ENCODE results near the gene RGS2. TPM values are rescaled to one million over a fixed set of nuclear protein-coding genes. Genes with fewer than 3 reads are reported as not detected.

RGS2 gene
- total RNA-seq, 4 donors from 2014 or later = 24.5 to 54.1 (median 29.0) TPM

DNA sequence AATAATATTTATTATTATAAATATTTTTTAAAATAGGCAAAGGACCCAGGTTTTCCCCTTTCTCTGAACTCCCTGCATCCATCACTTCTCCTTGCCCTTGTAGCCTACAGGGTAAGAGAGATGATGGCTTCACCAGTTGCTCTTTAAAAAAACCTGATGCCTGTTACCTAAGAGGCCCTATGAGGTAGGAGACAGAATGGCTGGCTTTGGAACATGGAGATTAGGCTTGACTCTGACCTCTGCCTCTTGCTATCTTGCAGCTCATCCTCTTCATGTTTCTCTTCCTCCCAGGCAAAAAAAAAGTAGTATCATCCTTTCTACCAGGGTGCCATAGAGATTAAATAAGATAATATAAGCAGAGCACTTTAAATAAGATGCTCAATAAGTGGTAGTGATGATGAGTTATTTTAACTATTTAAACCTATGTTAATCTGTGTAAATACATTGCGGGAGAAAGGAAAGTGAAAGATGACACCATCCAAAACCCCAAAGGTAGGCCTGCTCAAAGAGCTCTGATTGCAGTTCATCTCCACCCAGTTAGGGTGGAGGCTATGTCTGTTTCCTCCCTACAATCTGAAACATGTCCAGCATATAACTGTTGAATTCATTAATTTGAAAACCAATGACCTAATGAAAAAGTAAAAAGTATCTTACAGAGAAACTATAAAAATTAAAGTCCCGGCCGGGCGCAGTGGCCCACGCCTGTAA, 51.8 kb downstream of the RGS2 start:
- no peak overlapping the region for H3K4me3 ChIP-seq (ENCODE audit: low read depth, poor library complexity, severe bottlenecking)
- intact Hi-C loops (cut with DNase I; ENCODE audit: low total_unique reads) = no loop called here
- no peak for TF ChIP-seq POLR2A (IDR thresholded peaks at IDR 0.05)
- TF ChIP-seq, protein P1, sequence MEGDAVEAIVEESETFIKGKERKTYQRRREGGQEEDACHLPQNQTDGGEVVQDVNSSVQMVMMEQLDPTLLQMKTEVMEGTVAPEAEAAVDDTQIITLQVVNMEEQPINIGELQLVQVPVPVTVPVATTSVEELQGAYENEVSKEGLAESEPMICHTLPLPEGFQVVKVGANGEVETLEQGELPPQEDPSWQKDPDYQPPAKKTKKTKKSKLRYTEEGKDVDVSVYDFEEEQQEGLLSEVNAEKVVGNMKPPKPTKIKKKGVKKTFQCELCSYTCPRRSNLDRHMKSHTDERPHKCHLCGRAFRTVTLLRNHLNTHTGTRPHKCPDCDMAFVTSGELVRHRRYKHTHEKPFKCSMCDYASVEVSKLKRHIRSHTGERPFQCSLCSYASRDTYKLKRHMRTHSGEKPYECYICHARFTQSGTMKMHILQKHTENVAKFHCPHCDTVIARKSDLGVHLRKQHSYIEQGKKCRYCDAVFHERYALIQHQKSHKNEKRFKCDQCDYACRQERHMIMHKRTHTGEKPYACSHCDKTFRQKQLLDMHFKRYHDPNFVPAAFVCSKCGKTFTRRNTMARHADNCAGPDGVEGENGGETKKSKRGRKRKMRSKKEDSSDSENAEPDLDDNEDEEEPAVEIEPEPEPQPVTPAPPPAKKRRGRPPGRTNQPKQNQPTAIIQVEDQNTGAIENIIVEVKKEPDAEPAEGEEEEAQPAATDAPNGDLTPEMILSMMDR (IDR thresholded peaks at IDR 0.05) = no peak
- no peak for DNase-seq (ENCODE audit: low spot score in 2 of 2)
- WGBS, 2 donors = 77 to 89% methylated on average over 5 of the region's 5 CpGs

DNA sequence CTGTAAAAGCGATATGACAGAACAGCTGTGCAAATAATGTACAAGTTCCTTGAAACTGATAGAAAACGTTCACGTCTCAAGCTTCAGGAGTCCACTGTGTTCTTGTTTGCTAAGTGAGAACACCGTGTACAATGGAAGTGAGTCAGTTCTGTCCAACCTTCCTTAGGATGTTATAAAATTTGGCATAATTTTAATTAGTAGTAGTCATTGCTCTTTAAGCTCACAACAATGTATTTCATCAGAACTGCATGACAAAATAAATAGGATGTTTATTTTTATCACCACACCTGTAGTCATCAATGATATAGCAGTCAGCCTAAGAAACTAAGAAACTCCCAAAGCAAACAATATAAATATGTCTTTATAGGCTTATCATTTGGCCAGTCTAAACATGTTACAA, 53.0 kb downstream of the RGS2 start:
- no peak for DNase-seq (ENCODE audit: low spot score in 2 of 2)
- intact Hi-C loops (cut with DNase I; ENCODE audit: low total_unique reads) = no loop called here
- 60 to 75% methylated on average over 4 of the region's 4 CpGs for WGBS, 2 donors
- no peak overlapping the region for H3K4me3 ChIP-seq (ENCODE audit: low read depth, poor library complexity, severe bottlenecking)
- no peak for TF ChIP-seq POLR2A (IDR thresholded peaks at IDR 0.05)
- TF ChIP-seq, protein P1 (IDR thresholded peaks at IDR 0.05) = no peak

Other genes with a start within 250 kb of the RGS2 start
- gene RGS1, start 233.3 kb upstream of the RGS2 start, total RNA-seq = 10 to 100 TPM; 23.9 to 85.6 (median 53.1) TPM
- 1 to 10 TPM in 1 of 4 donors, under 1 TPM in 1, not detected in 2; 0.08 to 1.1 TPM for gene RGS13, start 172.9 kb upstream of the RGS2 start, total RNA-seq

Measured in lower leg skin (tissue), 4 donors.